ENCODE data around the gene JAG1.
"Not testable (repeated sequence)": the region's sequence is repeated elsewhere in the genome, so short reads cannot be mapped to it uniquely, and the experiment has no call there.

DNA sequence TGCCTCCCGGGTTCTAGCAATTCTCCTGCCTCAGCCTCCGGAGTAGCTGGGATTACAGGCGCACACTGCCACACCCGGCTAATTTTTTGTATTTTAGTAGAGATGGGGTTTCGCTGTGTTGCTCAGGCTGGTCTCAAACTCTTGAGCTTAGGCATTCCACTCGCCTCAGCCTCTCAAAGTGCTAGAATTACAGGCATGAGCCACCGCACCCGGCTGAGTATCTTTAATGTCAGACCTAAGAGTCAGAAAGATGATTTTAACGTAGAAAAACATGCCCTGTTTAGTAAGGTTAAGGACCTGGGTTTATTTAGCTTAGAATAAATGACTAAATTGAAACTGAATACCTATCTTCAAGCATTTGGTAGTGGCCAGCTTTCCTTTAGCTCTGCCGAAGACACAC is 83.4 kb downstream of the JAG1 start:
- TF ChIP-seq, protein P1, sequence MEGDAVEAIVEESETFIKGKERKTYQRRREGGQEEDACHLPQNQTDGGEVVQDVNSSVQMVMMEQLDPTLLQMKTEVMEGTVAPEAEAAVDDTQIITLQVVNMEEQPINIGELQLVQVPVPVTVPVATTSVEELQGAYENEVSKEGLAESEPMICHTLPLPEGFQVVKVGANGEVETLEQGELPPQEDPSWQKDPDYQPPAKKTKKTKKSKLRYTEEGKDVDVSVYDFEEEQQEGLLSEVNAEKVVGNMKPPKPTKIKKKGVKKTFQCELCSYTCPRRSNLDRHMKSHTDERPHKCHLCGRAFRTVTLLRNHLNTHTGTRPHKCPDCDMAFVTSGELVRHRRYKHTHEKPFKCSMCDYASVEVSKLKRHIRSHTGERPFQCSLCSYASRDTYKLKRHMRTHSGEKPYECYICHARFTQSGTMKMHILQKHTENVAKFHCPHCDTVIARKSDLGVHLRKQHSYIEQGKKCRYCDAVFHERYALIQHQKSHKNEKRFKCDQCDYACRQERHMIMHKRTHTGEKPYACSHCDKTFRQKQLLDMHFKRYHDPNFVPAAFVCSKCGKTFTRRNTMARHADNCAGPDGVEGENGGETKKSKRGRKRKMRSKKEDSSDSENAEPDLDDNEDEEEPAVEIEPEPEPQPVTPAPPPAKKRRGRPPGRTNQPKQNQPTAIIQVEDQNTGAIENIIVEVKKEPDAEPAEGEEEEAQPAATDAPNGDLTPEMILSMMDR (IDR thresholded peaks at IDR 0.05; ENCODE audit: borderline replicate concordance, extremely low read depth, low read length, poor library complexity, severe bottlenecking): not testable (repeated sequence)
- TF ChIP-seq EZH2 (IDR thresholded peaks at IDR 0.05; ENCODE audit: borderline replicate concordance, low read depth, low read length, severe bottlenecking): not testable (repeated sequence)
